GM21526 (cell line): ENCODE results near the gene PLEKHG1.
A peak's percentile ranks its signal among the peaks of the same experiment; 100 is the strongest.

ENCODE experiments used
- ATAC-seq: cut with Tn5 transposase; IDR thresholded peaks from one replicate; pipeline ENCODE4 v1.9.1; 2021; ENCODE audit warnings: moderate library complexity; ENCODE audit not compliant: unreplicated experiment, low FRiP score

PLEKHG1 gene

DNA sequence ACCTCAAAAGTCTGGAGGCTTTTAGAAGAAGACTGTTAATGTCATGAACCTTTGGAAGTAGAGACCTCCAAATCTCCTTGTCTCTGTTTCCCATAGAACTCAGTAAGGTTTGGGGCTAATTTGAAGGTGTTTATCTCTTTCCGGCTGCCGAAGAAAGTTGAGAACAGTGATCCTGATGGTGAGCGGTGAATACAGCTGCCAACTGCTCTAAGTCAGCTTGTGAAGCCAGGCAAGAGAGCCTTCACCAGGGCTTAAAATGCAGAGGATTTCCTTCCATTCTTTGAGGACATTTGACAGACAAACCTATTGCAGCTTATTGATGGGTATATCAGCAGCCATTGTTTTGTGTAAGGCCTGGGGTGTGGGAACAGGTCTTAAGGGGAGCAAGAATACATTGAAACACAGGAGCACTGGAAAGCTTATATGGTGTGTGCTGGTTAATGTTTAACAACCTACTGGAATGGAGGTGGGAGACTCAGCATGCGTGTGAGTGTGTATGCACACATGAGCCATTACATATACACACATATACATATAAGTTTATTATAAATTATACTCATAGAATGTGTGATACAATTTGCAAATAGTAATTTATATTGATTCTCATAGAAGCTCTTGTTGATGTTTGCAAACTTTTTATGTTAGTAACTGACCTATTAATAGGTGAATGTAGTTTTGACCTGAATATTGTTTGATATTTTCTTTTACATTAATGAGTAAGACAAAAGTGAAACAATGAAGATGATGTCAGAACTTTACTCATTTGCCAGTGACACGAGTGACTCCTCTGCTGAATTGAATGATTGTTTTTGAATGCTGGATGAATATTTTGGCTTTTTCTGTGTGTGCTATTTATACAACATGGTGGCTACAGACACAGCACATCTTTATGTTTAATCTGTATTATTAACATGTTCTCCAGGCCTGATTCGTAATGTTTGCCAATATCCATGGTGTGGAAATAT, 18.1 kb downstream of the PLEKHG1 start:
- no peak for ATAC-seq

DNA sequence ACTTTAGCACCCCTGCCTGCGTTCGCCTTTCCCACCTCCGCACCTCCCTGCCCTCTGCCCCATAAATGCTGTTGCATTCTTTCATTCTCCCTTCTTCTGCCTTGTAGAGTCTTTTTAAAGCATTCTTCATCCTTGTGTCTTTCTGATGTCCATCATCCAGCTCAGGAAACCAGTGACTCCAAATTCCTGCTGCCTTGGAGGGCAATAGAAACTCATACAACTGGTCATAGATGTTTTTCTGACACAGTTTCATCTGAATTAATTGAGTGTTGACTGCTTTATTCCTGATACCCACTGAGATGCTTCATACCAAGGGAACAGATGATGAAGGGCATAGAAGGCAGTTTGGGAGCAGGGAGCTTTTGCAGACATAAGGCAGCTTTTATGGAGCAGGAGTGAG, 19.6 kb downstream of the PLEKHG1 start:
- no peak for ATAC-seq

DNA sequence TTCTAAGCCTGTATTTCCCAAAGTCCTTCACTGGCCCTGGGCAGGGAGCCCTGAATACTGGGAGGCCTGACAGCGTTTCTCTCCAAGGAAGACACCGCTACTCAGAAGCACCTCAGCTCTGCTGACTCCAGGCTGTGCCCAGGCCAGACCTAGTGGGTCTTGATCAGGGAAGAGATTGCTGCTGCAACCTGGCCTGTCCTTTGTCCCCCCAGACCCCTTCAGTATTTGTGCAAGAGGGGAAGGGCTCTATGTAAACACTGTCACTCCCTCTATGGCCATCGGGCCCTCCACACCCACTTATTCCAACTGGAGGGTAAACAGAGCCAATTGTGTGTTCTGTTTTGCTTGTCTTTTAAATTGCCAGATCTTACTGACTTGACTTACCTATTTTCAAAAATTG, 20.6 kb downstream of the PLEKHG1 start:
- ATAC-seq, result no peak

DNA sequence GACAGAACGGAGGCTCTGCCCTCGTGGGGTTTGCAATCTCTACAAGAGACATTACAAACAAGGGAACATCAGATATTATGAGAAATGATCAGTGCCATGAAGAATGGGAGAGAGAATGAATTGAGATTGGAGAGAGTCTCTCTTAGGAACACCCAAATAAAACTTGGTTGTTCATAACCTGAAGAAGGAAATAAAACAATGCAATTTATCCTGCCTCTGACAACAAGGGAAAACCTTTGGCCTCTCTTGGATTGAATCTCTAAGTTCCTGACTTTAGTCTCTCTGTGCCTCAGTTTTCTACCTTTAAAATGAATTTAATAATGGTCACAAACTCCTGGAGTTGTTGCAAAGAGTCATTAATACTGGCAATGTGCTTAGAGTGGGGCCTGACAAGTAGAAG, 21.1 kb downstream of the PLEKHG1 start:
- ATAC-seq, result no peak

DNA sequence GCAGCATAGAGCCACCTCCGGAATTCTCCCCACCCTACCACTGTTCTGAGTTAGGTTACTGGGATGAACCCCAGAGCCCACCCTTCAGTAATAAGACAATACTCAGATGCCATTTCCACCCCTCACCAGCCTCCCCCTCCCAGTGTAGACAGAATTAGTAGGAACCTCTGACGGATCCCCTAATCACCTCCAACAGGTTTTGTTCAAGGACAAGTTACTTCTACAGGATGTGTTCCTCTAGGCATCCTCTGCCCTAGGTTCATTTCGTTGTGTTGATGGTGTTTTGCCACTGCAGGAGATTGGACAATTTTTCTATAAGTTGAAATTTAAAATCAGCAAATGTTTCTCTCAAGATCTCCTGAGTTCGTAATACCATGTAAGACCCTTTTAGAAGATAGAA, 22.8 kb downstream of the PLEKHG1 start:
- no peak for ATAC-seq

GRCh38 chr6:150622941-150623874, 23.5 kb downstream of the PLEKHG1 start:
- peak; percentile 97 for ATAC-seq

GRCh38 chr6:150624191-150624590, 24.5 kb downstream of the PLEKHG1 start:
- ATAC-seq, result no peak

- no peak for ATAC-seq
These were observed 26.2 kb downstream of the PLEKHG1 start for GRCh38 chr6:150625927-150626326.

GRCh38 chr6:150627154-150627553, 27.5 kb downstream of the PLEKHG1 start:
- ATAC-seq, result no peak

GRCh38 chr6:150627585-150628025, 27.9 kb downstream of the PLEKHG1 start:
- no peak for ATAC-seq

DNA sequence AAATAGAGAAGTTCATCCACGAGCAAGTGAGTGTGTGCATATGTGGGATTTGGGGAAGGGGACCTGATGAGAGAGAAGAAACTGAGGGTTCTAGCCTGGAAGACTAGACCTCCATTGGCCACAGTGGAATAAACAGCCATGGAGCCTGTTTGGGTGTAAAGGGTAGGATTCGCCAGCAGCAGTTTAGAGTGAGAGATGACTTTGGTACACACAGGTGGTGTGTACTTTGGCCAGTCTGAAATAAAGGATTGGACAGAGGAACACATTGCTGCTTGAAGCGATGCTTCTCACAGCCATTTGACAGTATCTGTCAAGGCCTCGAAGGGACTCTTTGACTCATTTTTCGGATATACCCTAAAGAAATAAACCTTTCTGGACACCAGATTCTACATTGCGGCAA, 29.2 kb downstream of the PLEKHG1 start:
- ATAC-seq, result no peak

DNA sequence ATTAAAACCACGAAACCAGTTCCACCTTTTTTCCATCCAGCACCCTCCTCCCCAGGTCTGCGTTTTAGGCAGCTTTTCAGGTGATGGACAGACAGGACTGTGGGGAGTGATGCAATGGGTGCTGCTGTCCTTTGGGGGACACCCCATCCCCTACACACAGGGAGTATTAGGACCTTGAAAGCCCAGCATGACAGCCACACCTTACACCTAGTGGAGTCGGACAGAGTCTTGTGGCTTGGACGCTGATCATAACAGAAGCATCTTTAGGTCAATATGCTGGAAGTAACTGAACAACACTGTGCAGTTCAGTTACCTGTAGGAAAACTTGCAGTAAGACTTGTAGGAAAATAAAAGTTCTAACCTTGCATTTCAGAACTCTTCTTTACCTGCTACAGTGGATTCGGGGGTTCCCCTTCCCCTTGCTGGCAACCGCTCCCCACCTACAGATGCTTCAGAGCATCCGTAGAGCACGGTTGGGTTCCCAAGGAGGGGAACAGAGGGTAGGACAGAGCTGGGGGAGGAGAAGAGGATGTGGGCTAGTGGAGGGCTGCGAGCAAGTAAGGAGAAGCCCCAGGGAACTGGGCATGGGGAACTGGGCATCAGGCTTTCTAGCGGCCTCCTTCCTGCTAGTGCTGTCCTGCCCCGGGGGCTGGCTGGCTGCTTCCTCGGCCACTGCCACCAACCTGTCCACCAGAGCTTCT, 31.7 kb downstream of the PLEKHG1 start:
- no peak for ATAC-seq

- no peak for ATAC-seq
These were observed 32.4 kb downstream of the PLEKHG1 start for GRCh38 chr6:150631984-150632642.

GRCh38 chr6:150632785-150633485, 33.2 kb downstream of the PLEKHG1 start:
- peak; percentile 51 for ATAC-seq

DNA sequence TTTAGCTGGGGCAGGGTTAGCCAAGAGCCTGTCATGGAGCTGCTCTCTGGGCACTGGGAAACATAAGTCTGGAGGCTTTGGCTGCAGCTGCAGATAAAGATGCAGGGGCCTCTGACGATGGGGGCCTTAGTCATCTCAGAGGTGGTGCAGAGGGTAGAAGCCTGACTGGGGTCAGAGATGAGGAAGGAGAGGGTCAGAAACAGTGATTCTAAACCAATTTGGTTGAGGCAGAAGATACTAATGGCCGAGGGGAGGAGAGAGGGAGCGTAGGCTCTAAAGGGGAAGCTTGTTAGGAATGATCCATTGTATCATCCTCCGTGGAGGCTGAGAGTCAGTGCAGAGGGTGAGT, 33.8 kb downstream of the PLEKHG1 start:
- ATAC-seq, result peak; percentile 12

GRCh38 chr6:150634176-150634963, 34.7 kb downstream of the PLEKHG1 start:
- ATAC-seq, result no peak

DNA sequence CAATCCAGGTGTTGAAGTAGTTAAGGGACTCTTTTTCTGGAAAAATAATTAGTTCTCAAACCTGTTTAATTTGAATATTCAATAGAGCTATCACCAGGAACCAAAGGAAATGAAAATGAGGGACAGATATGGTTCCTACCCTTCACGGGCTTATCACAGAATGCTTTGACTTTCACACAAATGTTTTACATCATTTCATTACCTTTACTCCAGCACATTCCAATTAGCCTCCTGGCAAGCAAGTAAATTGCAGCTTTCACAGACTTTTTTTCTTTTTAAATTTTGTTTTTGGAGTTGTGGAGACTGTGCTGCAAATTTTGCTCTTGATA, 35.2 kb downstream of the PLEKHG1 start:
- ATAC-seq, result no peak

DNA sequence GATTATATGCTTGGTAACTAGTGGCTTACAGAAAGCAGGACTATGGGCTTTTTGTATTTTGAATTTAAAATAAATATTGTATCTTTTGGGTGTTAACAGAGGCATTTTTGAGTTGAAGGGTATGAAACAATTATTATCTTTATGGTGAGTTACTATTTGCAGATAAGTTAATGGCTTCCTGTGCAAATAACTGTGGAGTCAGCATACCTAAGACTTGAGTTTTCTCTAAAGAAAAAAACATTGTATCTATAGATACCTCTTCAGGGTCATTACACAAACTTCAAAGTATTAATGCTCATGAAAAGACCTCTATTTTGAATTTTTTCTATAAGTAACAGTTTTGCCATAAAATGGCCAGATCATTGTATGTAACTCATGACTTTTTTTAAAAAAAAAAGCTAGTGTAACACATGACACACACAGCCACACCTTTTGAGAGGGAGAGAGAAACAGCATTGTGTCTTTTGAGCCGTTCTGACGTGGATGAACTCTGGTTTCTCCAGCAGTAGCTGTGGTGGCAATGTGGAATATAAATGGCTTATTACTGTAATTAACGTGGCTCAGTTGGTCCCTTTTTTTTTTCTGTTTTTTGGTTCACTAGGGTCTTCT, 36.3 kb downstream of the PLEKHG1 start:
- no peak for ATAC-seq

GRCh38 chr6:150636808-150637207, 37.1 kb downstream of the PLEKHG1 start:
- no peak for ATAC-seq
